ENCODE results near the gene GOLGA6L2.
"Not testable (repeated sequence)": the region's sequence is repeated elsewhere in the genome, so short reads cannot be mapped to it uniquely, and the experiment has no call there.

The GOLGA6L2 gene

GRCh38 chr15:23447107-23447500 lies at the start of gene GOLGA6L2:
TSS of gene GOLGA6L2 (minus strand) at chr15:23447243. CDS start at chr15:23447181, 62 bp downstream.
- peak; percentile 43 for DNase-seq

- no peak for DNase-seq
These were observed 37.8 kb upstream of the GOLGA6L2 start for GRCh38 chr15:23484870-23485269.

GRCh38 chr15:23483821-23484299 lies 36.8 kb upstream of the GOLGA6L2 start:
- DNase-seq = no peak

- DNase-seq = no peak
These were observed 35.9 kb upstream of the GOLGA6L2 start for GRCh38 chr15:23482764-23483489.

GRCh38 chr15:23482228-23482627 lies 35.2 kb upstream of the GOLGA6L2 start:
- DNase-seq = no peak

- DNase-seq = no peak
These were observed 30.9 kb upstream of the GOLGA6L2 start for GRCh38 chr15:23477920-23478319.

- no peak for DNase-seq
These were observed 25.6 kb upstream of the GOLGA6L2 start for GRCh38 chr15:23472678-23473077.

GRCh38 chr15:23472033-23472432 lies 25.0 kb upstream of the GOLGA6L2 start:
- no peak for DNase-seq

GRCh38 chr15:23467110-23467600 lies 20.1 kb upstream of the GOLGA6L2 start:
- DNase-seq = no peak

GRCh38 chr15:23457890-23458289 lies 10.8 kb upstream of the GOLGA6L2 start:
- no peak for DNase-seq

GRCh38 chr15:23446215-23447106 lies 582 bp downstream of the GOLGA6L2 start:
- no peak for DNase-seq

- DNase-seq = no peak
These were observed 2.8 kb downstream of the GOLGA6L2 start for GRCh38 chr15:23444269-23444668.

GRCh38 chr15:23441204-23441603 lies 5.8 kb downstream of the GOLGA6L2 start:
- DNase-seq = no peak

GRCh38 chr15:23440596-23440995 lies 6.4 kb downstream of the GOLGA6L2 start:
- no peak for DNase-seq

GRCh38 chr15:23439513-23439912 lies 7.5 kb downstream of the GOLGA6L2 start:
- no peak for DNase-seq

GRCh38 chr15:23438816-23439466 lies 8.1 kb downstream of the GOLGA6L2 start:
- no peak for DNase-seq

GRCh38 chr15:23437673-23438072 lies 9.4 kb downstream of the GOLGA6L2 start:
- no peak for DNase-seq

GRCh38 chr15:23437146-23437545 lies 9.9 kb downstream of the GOLGA6L2 start:
- DNase-seq = no peak

- no peak for DNase-seq
These were observed 10.6 kb downstream of the GOLGA6L2 start for GRCh38 chr15:23436421-23436820.

GRCh38 chr15:23434699-23435098 lies 12.3 kb downstream of the GOLGA6L2 start:
- DNase-seq = not testable (repeated sequence)

GRCh38 chr15:23425327-23425726 lies 21.7 kb downstream of the GOLGA6L2 start:
- not testable (repeated sequence) for DNase-seq

GRCh38 chr15:23424111-23424904 lies 22.7 kb downstream of the GOLGA6L2 start:
- no peak for DNase-seq
